ENCODE results near the gene ADAM23. TPM values are rescaled to one million over a fixed set of nuclear protein-coding genes. Genes with fewer than 3 reads are reported as not detected.

ADAM23 gene
- polyA plus RNA-seq, 1 experiment = 1.3 TPM

DNA sequence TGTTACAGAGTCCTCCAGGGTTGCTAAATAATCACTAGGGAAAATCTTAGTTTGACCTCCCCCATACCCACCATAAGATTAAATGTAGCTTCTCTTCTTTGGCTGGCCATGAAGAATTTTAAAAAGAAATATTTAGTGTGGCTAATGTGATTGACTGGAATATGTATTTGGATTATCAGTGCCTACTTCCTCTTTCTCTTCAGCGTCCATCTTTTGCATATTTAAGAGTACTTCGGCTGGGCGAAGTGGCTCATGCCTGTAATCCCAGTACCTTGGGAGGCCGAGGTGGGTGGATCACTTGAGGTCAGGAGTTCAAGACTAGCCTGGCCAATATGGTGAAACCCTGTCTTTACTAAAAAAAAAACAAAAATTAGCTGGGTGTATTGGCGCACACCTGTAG, 28.8 kb downstream of the ADAM23 start:
- POLR2A ChIA-PET = no interaction called here
- CTCF ChIA-PET = no interaction called here
- no peak for TF ChIP-seq CTCF (IDR thresholded peaks at IDR 0.05; ENCODE audit: insufficient read depth, low read depth, low read length)

GRCh38 chr2:206474099-206474498, 30.8 kb downstream of the ADAM23 start:
- TF ChIP-seq CTCF (IDR thresholded peaks at IDR 0.05; ENCODE audit: insufficient read depth, low read depth, low read length) = no peak
- CTCF ChIA-PET = no interaction called here
- POLR2A ChIA-PET = no interaction called here
- DNase-seq (ENCODE audit: low read depth) = no peak
- H3K27me3 ChIP-seq (ENCODE audit: control insufficient read depth, insufficient read depth, low read length) = no peaks in the 10 kb centered on the region
- H3K4me3 ChIP-seq (ENCODE audit: low read depth, low read length) = no peak overlapping the region
- no peaks in the 10 kb centered on the region for H3K36me3 ChIP-seq (ENCODE audit: control insufficient read depth, insufficient read depth, low read length)

More for the DNA sequence above, 28.8 kb downstream of the ADAM23 start:
- no peaks in the 10 kb centered on the region for H3K27me3 ChIP-seq (ENCODE audit: control insufficient read depth, insufficient read depth, low read length)
- no peaks in the 10 kb centered on the region for H3K36me3 ChIP-seq (ENCODE audit: control insufficient read depth, insufficient read depth, low read length)
- no peak overlapping the region for H3K4me3 ChIP-seq (ENCODE audit: low read depth, low read length)
- no peak for DNase-seq (ENCODE audit: low read depth)

GRCh38 chr2:206477296-206477695, 34.0 kb downstream of the ADAM23 start:
- TF ChIP-seq CTCF (IDR thresholded peaks at IDR 0.05; ENCODE audit: insufficient read depth, low read depth, low read length) = no peak
- Histone ChIP-seq H3K36me3 (ENCODE audit: control insufficient read depth, insufficient read depth, low read length) (no peaks in the 10 kb centered on the region), H3K27me3 (ENCODE audit: control insufficient read depth, insufficient read depth, low read length) (no peaks in the 10 kb centered on the region), H3K4me3 (ENCODE audit: low read depth, low read length) (no peak overlapping the region)
- ChIA-PET POLR2A (no interaction called here), CTCF (no interaction called here)
- peak; percentile 35 for DNase-seq (ENCODE audit: low read depth)

DNA sequence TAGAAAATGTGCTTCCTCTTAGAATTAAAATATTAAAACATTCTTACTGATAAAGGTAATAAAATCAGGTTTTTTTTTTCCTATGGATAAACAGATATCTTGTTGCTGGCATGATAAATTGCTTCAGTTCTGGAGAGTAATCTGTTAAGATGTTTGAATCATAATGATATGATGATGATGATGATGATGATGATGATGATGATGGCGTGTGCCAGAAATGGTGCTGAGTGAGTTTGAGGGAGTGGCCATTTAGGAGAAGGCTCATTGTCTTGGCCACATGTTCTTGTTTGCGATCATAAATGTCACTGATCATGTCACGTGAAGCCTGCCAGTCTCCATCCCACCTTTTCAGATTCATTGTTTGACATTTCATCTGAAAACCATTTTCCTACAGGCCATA, 35.0 kb downstream of the ADAM23 start:
- Histone ChIP-seq H3K36me3 (ENCODE audit: control insufficient read depth, insufficient read depth, low read length) (no peaks in the 10 kb centered on the region), H3K4me3 (ENCODE audit: low read depth, low read length) (no peak overlapping the region), H3K27me3 (ENCODE audit: control insufficient read depth, insufficient read depth, low read length) (no peaks in the 10 kb centered on the region)
- DNase-seq (ENCODE audit: low read depth) = no peak
- CTCF ChIA-PET = no interaction called here
- TF ChIP-seq CTCF (IDR thresholded peaks at IDR 0.05; ENCODE audit: insufficient read depth, low read depth, low read length) = no peak
- POLR2A ChIA-PET = no interaction called here

DNA sequence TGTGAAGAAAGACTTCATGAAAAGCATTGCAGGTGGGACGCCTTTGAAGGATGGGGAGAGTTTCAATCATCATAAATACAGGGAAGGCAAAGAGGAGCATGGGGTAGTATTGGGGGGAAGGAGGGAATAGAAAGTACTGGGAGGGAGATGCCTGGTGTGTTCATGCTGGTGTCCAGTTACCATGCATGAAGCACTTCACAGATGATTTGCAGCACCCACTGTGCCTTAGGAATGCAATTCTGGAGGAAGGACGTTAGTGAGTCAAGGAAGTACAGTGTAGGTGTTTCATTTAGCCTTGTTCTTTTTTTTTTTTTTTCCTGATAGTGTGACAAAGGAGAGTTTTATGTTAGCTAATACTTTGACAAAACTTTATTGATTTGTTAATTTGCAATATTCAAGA, 36.8 kb downstream of the ADAM23 start:
- no peaks in the 10 kb centered on the region for H3K27me3 ChIP-seq (ENCODE audit: control insufficient read depth, insufficient read depth, low read length)
- TF ChIP-seq CTCF (IDR thresholded peaks at IDR 0.05; ENCODE audit: insufficient read depth, low read depth, low read length) = no peak
- CTCF ChIA-PET = no interaction called here
- no peaks in the 10 kb centered on the region for H3K36me3 ChIP-seq (ENCODE audit: control insufficient read depth, insufficient read depth, low read length)
- POLR2A ChIA-PET = no interaction called here
- no peak overlapping the region for H3K4me3 ChIP-seq (ENCODE audit: low read depth, low read length)
- no peak for DNase-seq (ENCODE audit: low read depth)

All from BJ (cell line).